GM21723 (cell line): ENCODE data around the gene IGSF3.
"Not testable (repeated sequence)": the region's sequence is repeated elsewhere in the genome, so short reads cannot be mapped to it uniquely, and the experiment has no call there.

Experiments
- ATAC-seq: cut with Tn5 transposase; IDR thresholded peaks from one replicate; pipeline ENCODE4 v1.9.1; 2021; ENCODE audit warnings: mild to moderate bottlenecking, moderate library complexity; ENCODE audit not compliant: unreplicated experiment

The IGSF3 gene

DNA sequence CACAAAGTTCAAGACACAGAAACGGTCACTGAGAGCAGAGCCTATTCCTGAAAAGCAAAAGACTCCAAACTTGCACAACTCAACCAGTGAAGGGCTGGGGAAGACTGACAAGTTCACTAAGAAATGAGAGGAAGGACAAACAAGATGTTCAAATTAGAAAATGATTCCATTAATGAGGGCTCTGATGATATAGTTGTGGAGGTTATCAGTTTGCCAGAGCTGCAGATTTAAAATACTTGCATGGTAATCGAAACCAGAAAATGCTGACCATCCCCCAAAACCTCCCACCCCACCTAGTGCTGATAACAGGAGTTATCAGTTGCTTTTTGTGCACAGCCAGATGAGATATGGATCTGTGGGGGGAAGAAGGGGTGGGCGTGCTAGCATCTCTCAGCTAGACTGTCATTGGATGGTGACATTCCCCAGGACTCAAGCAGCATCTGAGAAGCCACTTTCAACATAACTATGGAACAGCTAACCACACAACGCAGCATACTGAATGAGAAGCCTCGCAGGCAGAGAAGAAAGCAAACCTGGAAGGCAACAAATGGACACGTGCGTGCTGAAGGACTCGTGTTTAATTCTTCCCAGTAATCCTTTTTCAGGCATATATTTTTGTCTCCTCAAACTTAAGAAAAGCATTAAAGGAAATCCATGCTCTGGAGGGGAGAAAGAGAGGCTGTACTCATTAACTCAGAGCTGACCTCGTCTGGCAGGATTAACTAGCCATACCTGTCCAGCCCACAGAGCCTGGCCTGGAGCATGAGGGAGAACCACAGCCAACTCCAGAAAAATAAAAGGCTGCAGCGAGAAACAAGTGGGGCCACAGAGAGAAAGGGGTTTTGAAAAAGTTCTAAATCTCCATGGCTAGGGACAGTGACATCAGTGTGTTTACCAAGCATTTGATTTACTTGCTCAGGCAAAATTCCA, 35.3 kb downstream of the IGSF3 start:
- ATAC-seq = not testable (repeated sequence)

GRCh38 chr1:116631554-116631953, 36.0 kb downstream of the IGSF3 start:
- not testable (repeated sequence) for ATAC-seq

- not testable (repeated sequence) for ATAC-seq
Measured at GRCh38 chr1:116630057-116630456, 37.5 kb downstream of the IGSF3 start.

- not testable (repeated sequence) for ATAC-seq
Measured at GRCh38 chr1:116629441-116629840, 38.1 kb downstream of the IGSF3 start.

DNA sequence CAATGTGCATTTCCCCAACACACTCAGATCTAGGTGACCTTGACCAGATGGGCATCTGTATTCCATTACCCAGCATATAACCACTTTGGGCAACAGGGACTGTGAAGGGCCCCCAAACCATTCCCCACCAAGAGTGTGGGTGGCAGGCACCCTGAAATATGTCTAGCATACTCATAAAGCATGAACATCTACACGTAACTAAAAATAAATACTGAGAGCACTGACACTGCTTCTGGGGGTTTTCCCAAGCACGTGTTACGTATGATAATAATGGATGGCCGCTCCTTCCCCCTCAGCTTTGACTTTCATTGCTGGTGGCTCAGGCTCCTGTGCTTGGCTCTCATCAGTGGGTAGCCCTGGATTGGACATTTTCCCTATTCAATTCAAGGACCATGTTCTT, 39.1 kb downstream of the IGSF3 start:
- no peak for ATAC-seq

- not testable (repeated sequence) for ATAC-seq
Measured at GRCh38 chr1:116627357-116627756, 40.2 kb downstream of the IGSF3 start.

DNA sequence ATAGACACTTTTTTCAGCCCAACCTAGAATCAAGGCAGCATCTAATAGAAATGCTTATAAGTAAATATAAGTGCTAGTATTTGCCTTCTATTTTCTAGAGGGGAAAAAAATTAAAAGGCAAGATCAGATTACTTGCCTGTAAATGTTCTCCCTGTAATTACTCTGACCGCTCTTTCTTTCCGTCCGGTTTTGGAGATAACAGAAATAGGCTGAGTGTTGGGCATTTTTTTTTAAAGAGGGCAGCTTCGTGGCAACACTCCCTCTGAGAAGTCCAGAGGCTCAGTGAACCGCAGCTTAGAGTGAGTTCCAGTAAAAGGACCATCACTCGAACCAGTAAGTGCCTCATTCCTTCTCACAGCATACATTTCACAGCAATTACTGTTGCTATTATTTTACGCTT, 40.6 kb downstream of the IGSF3 start:
- not testable (repeated sequence) for ATAC-seq

- not testable (repeated sequence) for ATAC-seq
Measured at GRCh38 chr1:116625155-116625554, 42.4 kb downstream of the IGSF3 start.

GRCh38 chr1:116624040-116624439, 43.5 kb downstream of the IGSF3 start:
- ATAC-seq = no peak

DNA sequence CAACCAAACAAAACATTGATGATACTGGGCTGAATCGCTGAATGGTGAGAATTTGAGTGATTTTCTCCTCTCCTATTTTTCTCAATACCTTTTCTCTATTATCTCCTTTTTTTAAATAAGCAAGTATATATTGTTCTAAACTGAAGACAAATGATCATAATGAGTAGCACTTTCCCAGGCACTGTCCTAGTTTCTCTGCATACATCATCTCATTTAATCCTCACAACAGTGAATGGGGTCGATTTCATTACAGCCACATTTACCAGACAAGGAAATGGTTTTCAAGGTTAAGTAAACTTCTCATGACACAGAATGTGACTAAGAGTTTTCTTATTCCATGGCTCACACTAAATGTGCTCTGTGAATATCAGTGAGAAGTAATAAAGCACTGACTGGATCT, 45.0 kb downstream of the IGSF3 start:
- not testable (repeated sequence) for ATAC-seq

GRCh38 chr1:116621756-116622155, 45.8 kb downstream of the IGSF3 start:
- ATAC-seq = not testable (repeated sequence)

DNA sequence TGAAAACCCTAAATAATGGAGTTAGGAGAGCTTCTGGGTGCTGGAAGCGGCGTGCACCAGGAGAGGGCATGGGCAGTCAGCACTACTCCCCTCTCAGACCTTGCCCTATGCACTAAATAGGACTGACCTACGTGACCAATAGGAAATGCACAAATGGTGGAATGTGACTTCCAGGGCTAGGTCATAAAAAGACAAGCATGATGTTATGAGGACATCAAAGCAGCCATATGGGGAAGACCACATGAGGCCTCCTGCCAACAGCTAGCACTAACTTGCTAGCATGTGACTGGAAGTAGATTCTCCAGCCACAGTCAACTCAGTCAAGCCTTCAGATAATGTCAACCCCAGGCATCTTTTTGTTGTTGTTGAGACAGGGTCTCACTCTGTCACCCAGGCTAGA, 47.1 kb downstream of the IGSF3 start:
- not testable (repeated sequence) for ATAC-seq

DNA sequence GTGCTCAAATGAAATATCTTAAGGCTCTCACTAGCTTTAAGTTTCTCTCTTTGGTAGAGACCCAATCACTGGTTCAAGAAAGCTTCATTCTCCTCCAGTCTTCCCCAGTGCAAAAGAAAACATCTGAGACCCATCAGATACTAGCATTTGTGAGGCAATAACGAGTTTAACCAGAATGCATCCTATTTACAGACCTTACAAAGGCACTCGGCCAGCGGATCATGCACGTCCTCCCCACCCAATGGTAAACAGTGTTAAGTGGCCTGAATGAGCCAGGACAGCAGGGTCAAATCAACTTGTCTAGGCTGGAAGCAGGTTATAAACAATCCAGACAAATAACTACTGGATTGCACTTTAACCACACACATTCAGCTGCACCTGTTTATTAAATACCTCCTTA, 48.4 kb downstream of the IGSF3 start:
- not testable (repeated sequence) for ATAC-seq

DNA sequence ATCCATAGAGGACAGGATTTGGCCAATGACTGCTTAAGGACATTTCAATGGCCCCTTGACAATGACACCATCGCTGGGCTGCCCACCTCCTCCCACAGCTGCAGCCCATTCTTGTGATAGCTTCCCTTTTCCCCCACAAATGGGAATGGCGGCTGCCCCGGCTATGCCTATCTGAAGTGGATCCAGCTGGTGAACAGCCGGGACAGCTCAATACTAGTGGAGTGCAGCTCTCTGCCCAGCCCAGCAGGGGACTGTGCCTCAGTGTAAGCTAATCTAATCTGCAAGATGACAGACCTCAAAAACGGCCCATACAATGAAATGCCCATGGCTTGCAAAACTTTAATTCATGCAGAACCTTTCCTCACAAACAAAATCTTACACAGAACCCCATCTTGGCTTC, 49.7 kb downstream of the IGSF3 start:
- not testable (repeated sequence) for ATAC-seq

DNA sequence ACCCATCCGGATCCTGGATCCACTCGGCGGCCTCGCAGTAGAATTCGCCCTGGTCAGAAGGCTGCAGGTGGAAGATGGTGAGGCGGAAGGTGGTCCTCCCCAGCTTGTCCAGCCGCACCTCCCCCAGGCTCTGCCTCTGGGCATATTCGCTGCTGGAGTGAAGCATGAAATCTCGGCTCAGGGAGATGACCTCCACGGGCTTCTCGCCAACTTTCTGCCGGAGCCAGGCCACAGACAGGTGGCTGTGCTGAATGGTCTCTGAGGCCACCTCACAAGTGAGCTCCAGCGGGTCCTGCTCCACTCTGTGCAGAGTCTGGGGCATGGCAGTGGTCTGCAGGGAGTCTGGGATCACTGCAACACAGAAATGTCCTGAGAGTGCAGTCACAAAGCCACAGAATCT, 53.7 kb downstream of the IGSF3 start:
- not testable (repeated sequence) for ATAC-seq

- ATAC-seq = not testable (repeated sequence)
Measured at GRCh38 chr1:116609801-116610371, 57.6 kb downstream of the IGSF3 start.

- not testable (repeated sequence) for ATAC-seq
Measured at GRCh38 chr1:116608841-116609240, 58.7 kb downstream of the IGSF3 start.

DNA sequence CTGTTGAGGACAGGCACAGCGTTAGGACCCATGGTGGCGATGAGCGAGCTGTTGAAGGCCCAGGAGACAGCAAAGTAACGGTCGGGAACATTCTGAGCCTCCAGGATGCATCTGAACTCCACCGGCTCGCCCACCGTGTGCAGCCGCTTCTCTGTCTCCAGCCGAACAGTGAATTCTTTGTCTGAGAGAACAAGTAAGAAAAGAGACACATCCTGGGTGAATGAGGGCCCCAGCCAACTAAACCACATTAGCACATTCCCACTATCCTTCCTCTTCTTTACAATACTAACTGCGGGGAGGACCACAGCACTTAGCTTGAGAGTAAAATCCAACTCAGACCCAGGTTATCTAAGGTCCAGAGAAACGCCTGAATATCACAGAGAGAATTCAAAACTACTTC, 59.4 kb downstream of the IGSF3 start:
- not testable (repeated sequence) for ATAC-seq

DNA sequence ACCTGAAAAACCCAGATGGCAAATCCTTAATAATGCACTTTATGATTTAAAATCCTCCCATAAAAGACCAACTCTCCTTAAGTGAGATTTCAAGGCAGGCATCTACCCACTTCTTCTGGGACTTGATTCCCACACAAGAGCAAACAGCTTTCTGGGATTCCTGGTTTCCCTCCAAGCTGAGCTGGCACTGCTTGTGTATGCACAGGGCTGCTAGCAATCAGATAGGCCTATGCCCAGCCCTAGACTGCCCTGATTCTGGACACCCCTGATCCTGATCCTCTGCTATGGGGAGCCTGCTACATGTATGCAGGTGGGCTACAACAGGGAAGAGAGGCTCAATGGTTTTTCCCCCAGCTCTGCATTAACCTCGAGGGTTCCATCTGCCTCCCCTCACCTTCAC, 60.1 kb downstream of the IGSF3 start:
- not testable (repeated sequence) for ATAC-seq

GRCh38 chr1:116606067-116606466, 61.5 kb downstream of the IGSF3 start:
- ATAC-seq = not testable (repeated sequence)

- no peak for ATAC-seq
Measured at GRCh38 chr1:116605315-116605714, 62.2 kb downstream of the IGSF3 start.

GRCh38 chr1:116604408-116604807, 63.1 kb downstream of the IGSF3 start:
- ATAC-seq = not testable (repeated sequence)
